IMR-90 (cell line): ENCODE results near the gene KDELR3. TPM values are rescaled to one million over a fixed set of nuclear protein-coding genes. Genes with fewer than 3 reads are reported as not detected.

Source experiments
- ATAC-seq: fragments of 200-7000 bp; cut with Tn5 transposase; 2 replicates; pipeline ENCODE4 v1.9.1; 2020; ENCODE audit warnings: low read depth, mild to moderate bottlenecking, moderate library complexity
- BruUV-seq: library from RNA; stranded (reverse); fragments of 400-500 nt; replicated peaks from 2 replicates; lab custom pipeline; 2021; lab: Mats Ljungman, UMichigan
- CTCF ChIA-PET: fragments of 300-600 bp; formaldehyde crosslinking; extraction: SDS; loops from one replicate; lab custom pipeline; 2021; ENCODE audit warnings: antibody characterized with exemption; lab: Yijun Ruan, JAX
- POLR2A ChIA-PET: fragments of 300-600 bp; sonication (Branson Sonifier 250); formaldehyde crosslinking; loops from one replicate; lab custom pipeline; 2022; ENCODE audit warnings: antibody characterized with exemption; ENCODE audit not compliant: unreplicated experiment; lab: Charles Lee
- DNase-seq: peaks from one replicate; pipeline ENCODE4 v3.0.0; 2013
- H2AFZ ChIP-seq: replicated peaks from 2 replicates; pipeline ENCODE3; 2013; ENCODE audit warnings: low read length, mild to moderate bottlenecking; ENCODE audit not compliant: poor library complexity
- H2AK5ac ChIP-seq: 2 replicates; pipeline ENCODE4 v1.6.1; 2013; ENCODE audit warnings: low read depth, low read length, inconsistent platforms
- H2AK9ac ChIP-seq: replicated peaks from 2 replicates; pipeline ENCODE3; 2013; ENCODE audit warnings: mild to moderate bottlenecking, low read depth, low read length, moderate library complexity; ENCODE audit not compliant: poor library complexity
- H2BK120ac ChIP-seq: 2 replicates; pipeline ENCODE4 v1.6.1; 2013; ENCODE audit warnings: low read depth, low read length, inconsistent platforms
- H2BK15ac ChIP-seq: 3 replicates; pipeline ENCODE4 v1.6.1; 2013; ENCODE audit warnings: low read depth, low read length, inconsistent platforms
- H2BK20ac ChIP-seq: 2 replicates; pipeline ENCODE4 v1.6.1; 2013; ENCODE audit warnings: low read depth, mild to moderate bottlenecking, inconsistent platforms, low read length, moderate library complexity
- H2BK5ac ChIP-seq: 2 replicates; pipeline ENCODE4 v1.6.1; 2013; ENCODE audit warnings: mild to moderate bottlenecking, low read depth, low read length, inconsistent platforms; ENCODE audit not compliant: poor library complexity, severe bottlenecking
- H3K14ac ChIP-seq: replicated peaks from 2 replicates; pipeline ENCODE4 v1.6.1; 2013; ENCODE audit warnings: low read depth, low read length, inconsistent platforms
- H3K18ac ChIP-seq: 2 replicates; pipeline ENCODE4 v1.6.1; 2013; ENCODE audit warnings: low read depth, low read length, control low read depth
- H3K23ac ChIP-seq: 2 replicates; pipeline ENCODE4 v1.6.1; 2013; ENCODE audit warnings: low read depth, low read length, inconsistent platforms
- H3K27ac ChIP-seq: 2 replicates; pipeline ENCODE4 v1.5.1; 2013; ENCODE audit warnings: mild to moderate bottlenecking, control low read depth, low read length; ENCODE audit not compliant: insufficient read depth
- H3K27me3 ChIP-seq: 2 replicates; pipeline ENCODE4 v1.6.1; 2013; ENCODE audit warnings: low read length; ENCODE audit not compliant: control insufficient read depth, insufficient read depth
- H3K36me3 ChIP-seq: 2 replicates; pipeline ENCODE4 v1.6.1; 2013; ENCODE audit warnings: low read length, mixed read lengths; ENCODE audit not compliant: control insufficient read depth, insufficient read depth
- H3K4ac ChIP-seq: 2 replicates; pipeline ENCODE4 v1.6.1; 2013; ENCODE audit warnings: low read depth, low read length, inconsistent platforms
- H3K4me1 ChIP-seq: 2 replicates; pipeline ENCODE4 v1.6.1; 2013; ENCODE audit warnings: low read length, mixed read lengths; ENCODE audit not compliant: control insufficient read depth, insufficient read depth
- H3K4me2 ChIP-seq: 2 replicates; pipeline ENCODE4 v1.6.1; 2013; ENCODE audit warnings: low read depth, mild to moderate bottlenecking, control low read depth, low read length, moderate library complexity
- H3K4me3 ChIP-seq: 2 replicates; pipeline ENCODE4 v1.5.1; 2013; ENCODE audit warnings: low read depth, mild to moderate bottlenecking, control low read depth, low read length, moderate library complexity; ENCODE audit not compliant: insufficient read depth
- H3K56ac ChIP-seq: 2 replicates; pipeline ENCODE4 v1.6.1; 2013; ENCODE audit warnings: low read length, inconsistent platforms; ENCODE audit not compliant: insufficient read depth; ENCODE audit errors: extremely low read depth
- H3K79me1 ChIP-seq, 2 experiments: 2 replicates each; pipeline ENCODE4 v1.6.1; 2013; ENCODE audit warnings: low read length in 2 of 2, inconsistent platforms in 1 of 2, low read depth in 1 of 2
- H3K9ac ChIP-seq: 2 replicates; pipeline ENCODE4 v1.6.1; 2013; ENCODE audit warnings: low read depth, low read length, control low read depth
- H3K9me1 ChIP-seq: 2 replicates; pipeline ENCODE4 v1.6.1; 2013; ENCODE audit warnings: low read length, inconsistent platforms; ENCODE audit not compliant: insufficient read depth
- H3K9me3 ChIP-seq: 2 replicates; pipeline ENCODE4 v1.6.1; 2013; ENCODE audit warnings: low read length; ENCODE audit not compliant: control insufficient read depth, insufficient read depth
- H4K20me1 ChIP-seq: 2 replicates; pipeline ENCODE4 v1.6.1; 2013; ENCODE audit warnings: low read length, inconsistent platforms; ENCODE audit not compliant: insufficient read depth
- H4K5ac ChIP-seq: 2 replicates; pipeline ENCODE4 v1.6.1; 2013; ENCODE audit warnings: mild to moderate bottlenecking, low read depth, low read length, control low read depth
- H4K8ac ChIP-seq, 2 experiments: 2 replicates each; pipeline ENCODE4 v1.6.1; 2013; ENCODE audit warnings: low read depth in 2 of 2, low read length in 2 of 2, control low read depth in 1 of 2, inconsistent platforms in 1 of 2
- H4K91ac ChIP-seq: 2 replicates; pipeline ENCODE4 v1.6.1; 2013; ENCODE audit warnings: low read depth, low read length, inconsistent platforms; ENCODE audit not compliant: insufficient read depth
- BHLHE40 ChIP-seq: fragments of 150-350 bp; IDR thresholded peaks from 2 replicates; pipeline ENCODE4 v1.6.1; 2016; ENCODE audit warnings: mild to moderate bottlenecking, low read depth, low read length
- CHD1 ChIP-seq: IDR thresholded peaks from 2 replicates; pipeline ENCODE4 v1.6.1; 2012; ENCODE audit warnings: low read depth, low read length, improper control_type of control experiment
- ELK1 ChIP-seq: fragments of 150-350 bp; IDR thresholded peaks from 2 replicates; pipeline ENCODE4 v1.6.1; 2016; ENCODE audit warnings: low read depth, mild to moderate bottlenecking, low read length, moderate library complexity, borderline replicate concordance
- MAZ ChIP-seq: IDR thresholded peaks from 2 replicates; pipeline ENCODE4 v1.6.1; 2012; ENCODE audit warnings: low read depth, mild to moderate bottlenecking, low read length, improper control_type of control experiment, moderate library complexity, borderline replicate concordance
- NFE2L2 ChIP-seq: fragments of 150-350 bp; IDR thresholded peaks from 2 replicates; pipeline ENCODE4 v1.6.1; 2016; ENCODE audit warnings: low read depth, mild to moderate bottlenecking, low read length
- POLR2A ChIP-seq: IDR thresholded peaks from 2 replicates; pipeline ENCODE4 v1.6.1; 2012; ENCODE audit warnings: mild to moderate bottlenecking, low read depth, low read length
- RAD21 ChIP-seq: IDR thresholded peaks from 2 replicates; pipeline ENCODE4 v1.6.1; 2012; ENCODE audit warnings: low read length, improper control_type of control experiment
- RCOR1 ChIP-seq: IDR thresholded peaks from 2 replicates; pipeline ENCODE4 v1.6.1; 2012; ENCODE audit warnings: mild to moderate bottlenecking, low read length, improper control_type of control experiment; ENCODE audit not compliant: insufficient replicate concordance
- RFX5 ChIP-seq: IDR thresholded peaks from 2 replicates; pipeline ENCODE4 v1.8.0; 2012; ENCODE audit warnings: low read depth, mild to moderate bottlenecking, low read length, moderate library complexity
- WGBS, 2 experiments: methylation state at CpG; one replicate each; pipeline versions ENCODE4 v1.1.5 to v1.1.7; 2013; ENCODE audit warnings: missing lambda C conversion rate in 2 of 2; ENCODE audit not compliant: insufficient read length in 1 of 2; ENCODE audit errors: extremely low coverage in 2 of 2; 5-methylcytosine and 5-hydroxymethylcytosine counted together
- dilution Hi-C: fragments of 300-500 bp; cut with HindIII; formaldehyde crosslinking; loops from one replicate; pipeline ENCODE4 v1.14.3; 2018; ENCODE audit warnings: low sequenced_read_pairs; ENCODE audit not compliant: unreplicated experiment
- in situ Hi-C: fragments of 300-500 bp; cut with MboI; formaldehyde crosslinking; loops from 3 replicates; pipeline ENCODE4 v1.14.3; 2019; ENCODE audit warnings: low sequenced_read_pairs, inconsistent platforms, mixed read lengths
- intact Hi-C: fragments of 100-400 bp; cut with micrococcal nuclease; formaldehyde crosslinking; loops from 2 replicates; pipeline ENCODE4 v1.10.0; 2022
- polyA plus RNA-seq, 3 experiments: library from polyadenylated mRNA; depleted of rRNA; stranded (reverse); fragments of >200 nt; gene quantifications; 2 replicates each; pipeline ENCODE4 v1.2.3, GENCODE V29; 2012; ENCODE audit warnings: low replicate concordance in 1 of 3
- total RNA-seq: library from RNA; depleted of rRNA; stranded (reverse); fragments of >200 nt; gene quantifications from 2 replicates; pipeline ENCODE4 v1.2.3, GENCODE V29; 2012
- TF ChIP-seq, protein P1 (sequence below): conservative IDR thresholded peaks from 2 replicates; pipeline ENCODE4 v1.5.1; 2012; ENCODE audit warnings: mild to moderate bottlenecking, low read depth, low read length, improper control_type of control experiment
- TF ChIP-seq, protein P2 (sequence below): fragments of 150-350 bp; IDR thresholded peaks from 2 replicates; pipeline ENCODE4 v1.6.1; 2017; ENCODE audit warnings: mild to moderate bottlenecking, antibody characterized with exemption, low read length, low read depth

KDELR3 gene
- total and polyA plus RNA-seq, 2 of the 4 experiments (the other 2 are of a cell fraction): 129 to 224 TPM

GRCh38 chr22:38428714-38429113 lies 39.2 kb upstream of the KDELR3 start:
- H2AFZ ChIP-seq: no peak overlapping the region
- intact Hi-C loops: no loop called here
- no TSS peak for BruUV-seq
- CTCF ChIA-PET: no interaction called here
- TF ChIP-seq ELK1 (no peak), RAD21 (no peak), CHD1 (no peak), POLR2A (no peak), BHLHE40 (no peak), NFE2L2 (no peak), RCOR1 (no peak), RFX5 (no peak), MAZ (no peak)
- TF ChIP-seq, protein P1, sequence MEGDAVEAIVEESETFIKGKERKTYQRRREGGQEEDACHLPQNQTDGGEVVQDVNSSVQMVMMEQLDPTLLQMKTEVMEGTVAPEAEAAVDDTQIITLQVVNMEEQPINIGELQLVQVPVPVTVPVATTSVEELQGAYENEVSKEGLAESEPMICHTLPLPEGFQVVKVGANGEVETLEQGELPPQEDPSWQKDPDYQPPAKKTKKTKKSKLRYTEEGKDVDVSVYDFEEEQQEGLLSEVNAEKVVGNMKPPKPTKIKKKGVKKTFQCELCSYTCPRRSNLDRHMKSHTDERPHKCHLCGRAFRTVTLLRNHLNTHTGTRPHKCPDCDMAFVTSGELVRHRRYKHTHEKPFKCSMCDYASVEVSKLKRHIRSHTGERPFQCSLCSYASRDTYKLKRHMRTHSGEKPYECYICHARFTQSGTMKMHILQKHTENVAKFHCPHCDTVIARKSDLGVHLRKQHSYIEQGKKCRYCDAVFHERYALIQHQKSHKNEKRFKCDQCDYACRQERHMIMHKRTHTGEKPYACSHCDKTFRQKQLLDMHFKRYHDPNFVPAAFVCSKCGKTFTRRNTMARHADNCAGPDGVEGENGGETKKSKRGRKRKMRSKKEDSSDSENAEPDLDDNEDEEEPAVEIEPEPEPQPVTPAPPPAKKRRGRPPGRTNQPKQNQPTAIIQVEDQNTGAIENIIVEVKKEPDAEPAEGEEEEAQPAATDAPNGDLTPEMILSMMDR: no peak
- TF ChIP-seq, protein P2, sequence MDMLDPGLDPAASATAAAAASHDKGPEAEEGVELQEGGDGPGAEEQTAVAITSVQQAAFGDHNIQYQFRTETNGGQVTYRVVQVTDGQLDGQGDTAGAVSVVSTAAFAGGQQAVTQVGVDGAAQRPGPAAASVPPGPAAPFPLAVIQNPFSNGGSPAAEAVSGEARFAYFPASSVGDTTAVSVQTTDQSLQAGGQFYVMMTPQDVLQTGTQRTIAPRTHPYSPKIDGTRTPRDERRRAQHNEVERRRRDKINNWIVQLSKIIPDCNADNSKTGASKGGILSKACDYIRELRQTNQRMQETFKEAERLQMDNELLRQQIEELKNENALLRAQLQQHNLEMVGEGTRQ: no peak
- H2BK15ac ChIP-seq: no peak overlapping the region
- no peaks in the 10 kb centered on the region for H4K20me1 ChIP-seq
- H2BK120ac ChIP-seq: no peak overlapping the region
- no peak overlapping the region for H2BK5ac ChIP-seq
- no peak overlapping the region for H3K14ac ChIP-seq
- H3K4me2 ChIP-seq: no peak overlapping the region
- DNase-seq: no peak
- no CpG with 5 or more reads among the region's 2 CpGs for WGBS, 2 experiments
- H3K79me1 ChIP-seq: no peaks in the 10 kb centered on the region
- no peak overlapping the region for H3K27ac ChIP-seq
- H3K56ac ChIP-seq: no peak overlapping the region
- no peak overlapping the region for H3K23ac ChIP-seq
- in situ Hi-C loops: no loop called here
- H3K27me3 ChIP-seq: peaks cover 13% of the 10 kb centered on the region
- dilution Hi-C loops: no loop called here
- H2BK20ac ChIP-seq: no peak overlapping the region
- H3K9me3 ChIP-seq: no peaks in the 10 kb centered on the region
- no peak overlapping the region for H4K91ac ChIP-seq
- no peaks in the 10 kb centered on the region for H3K36me3 ChIP-seq
- POLR2A ChIA-PET: no interaction called here
- no peak overlapping the region for H4K8ac ChIP-seq
- no peak overlapping the region for H4K5ac ChIP-seq
- H3K4ac ChIP-seq: no peak overlapping the region
- ATAC-seq: no peak
- no peak overlapping the region for H3K9ac ChIP-seq
- no peak overlapping the region for H2AK5ac ChIP-seq
- no peaks in the 10 kb centered on the region for H3K9me1 ChIP-seq
- no peak overlapping the region for H2AK9ac ChIP-seq
- H3K4me3 ChIP-seq: no peak overlapping the region
- no peak overlapping the region for H3K18ac ChIP-seq
- H3K4me1 ChIP-seq: peaks cover 2% of the 10 kb centered on the region; the same call in 1 of the 2 replicates
